ENCODE measurements around the gene KRCC1.
"Not testable (repeated sequence)": the region's sequence is repeated elsewhere in the genome, so short reads cannot be mapped to it uniquely, and the experiment has no call there.

Gene KRCC1

GRCh38 chr2:88049622-88050021 lies 6.0 kb downstream of the KRCC1 start:
- ATAC-seq: no peak
- TF ChIP-seq ZFP30 (CRISPR knock-in tag; IDR thresholded peaks at IDR 0.05) (no peak), TCF4 (CRISPR knock-in tag; IDR thresholded peaks at IDR 0.05; ENCODE audit: borderline replicate concordance) (no peak), PPARA (CRISPR knock-in tag; IDR thresholded peaks at IDR 0.05; ENCODE audit: borderline replicate concordance) (no peak), ZNF70 (CRISPR knock-in tag; IDR thresholded peaks at IDR 0.05) (no peak), ZC3H10 (CRISPR knock-in tag; IDR thresholded peaks at IDR 0.05) (no peak), TOX (CRISPR knock-in tag; IDR thresholded peaks at IDR 0.05; ENCODE audit: borderline replicate concordance) (no peak), PATZ1 (CRISPR knock-in tag; IDR thresholded peaks at IDR 0.05; ENCODE audit: borderline replicate concordance) (no peak), ZNF565 (CRISPR knock-in tag; conservative IDR thresholded peaks at IDR 0.05; ENCODE audit: low read depth) (no peak), GLIS3 (CRISPR knock-in tag; IDR thresholded peaks at IDR 0.05) (no peak)

GRCh38 chr2:88048541-88048940 lies 7.0 kb downstream of the KRCC1 start:
- TF ChIP-seq TCF4 (CRISPR knock-in tag; IDR thresholded peaks at IDR 0.05; ENCODE audit: borderline replicate concordance) (no peak), SNAI2 (CRISPR knock-in tag; IDR thresholded peaks at IDR 0.05) (no peak), POU6F1 (CRISPR knock-in tag; IDR thresholded peaks at IDR 0.05; ENCODE audit: borderline replicate concordance, low read depth) (no peak), OSR1 (CRISPR knock-in tag; IDR thresholded peaks at IDR 0.05) (no peak), ZNF70 (CRISPR knock-in tag; IDR thresholded peaks at IDR 0.05) (no peak), CSDC2 (CRISPR knock-in tag; IDR thresholded peaks at IDR 0.05) (no peak), CREB5 (CRISPR knock-in tag; IDR thresholded peaks at IDR 0.05; ENCODE audit: low read depth) (no peak), PPARA (CRISPR knock-in tag; IDR thresholded peaks at IDR 0.05; ENCODE audit: borderline replicate concordance) (no peak), TOX (CRISPR knock-in tag; IDR thresholded peaks at IDR 0.05; ENCODE audit: borderline replicate concordance) (no peak), BACH2 (CRISPR knock-in tag; IDR thresholded peaks at IDR 0.05; ENCODE audit: borderline replicate concordance) (no peak), ZFP3 (CRISPR knock-in tag; IDR thresholded peaks at IDR 0.05) (no peak), ARNTL (CRISPR knock-in tag; IDR thresholded peaks at IDR 0.05; ENCODE audit: borderline replicate concordance, low read depth) (no peak), GLIS3 (CRISPR knock-in tag; IDR thresholded peaks at IDR 0.05) (no peak), ISL1 (CRISPR knock-in tag; IDR thresholded peaks at IDR 0.05) (no peak)
- no peak for ATAC-seq

GRCh38 chr2:88045561-88045960 lies 10.0 kb downstream of the KRCC1 start:
- not testable (repeated sequence) for ATAC-seq

- no peak for TF ChIP-seq TOX (CRISPR knock-in tag; IDR thresholded peaks at IDR 0.05; ENCODE audit: borderline replicate concordance)
- TF ChIP-seq CREB5 (CRISPR knock-in tag; IDR thresholded peaks at IDR 0.05; ENCODE audit: low read depth): no peak
- no peak for TF ChIP-seq ZC3H10 (CRISPR knock-in tag; IDR thresholded peaks at IDR 0.05)
- TF ChIP-seq TSHZ2 (CRISPR knock-in tag; IDR thresholded peaks at IDR 0.05): no peak
- no peak for TF ChIP-seq OSR1 (CRISPR knock-in tag; IDR thresholded peaks at IDR 0.05)
- no peak for TF ChIP-seq ZNF70 (CRISPR knock-in tag; IDR thresholded peaks at IDR 0.05)
- TF ChIP-seq PPARA (CRISPR knock-in tag; IDR thresholded peaks at IDR 0.05; ENCODE audit: borderline replicate concordance): no peak
- no peak for TF ChIP-seq TCF4 (CRISPR knock-in tag; IDR thresholded peaks at IDR 0.05; ENCODE audit: borderline replicate concordance)
- ATAC-seq: no peak
Measured at GRCh38 chr2:88042476-88042875, 13.1 kb downstream of the KRCC1 start.

Measured in SK-N-SH treated with all-trans-retinoic acid at 6 μM for 48 hours (cell line).